ENCODE data around the gene ITGB4. TPM values are rescaled to one million over a fixed set of nuclear protein-coding genes. Genes with fewer than 3 reads are reported as not detected.
"Not testable (repeated sequence)": the region's sequence is repeated elsewhere in the genome, so short reads cannot be mapped to it uniquely, and the experiment has no call there.

The ITGB4 gene
- total RNA-seq, 1 donor from 2014 or later = 6.6 TPM

- no peaks in the 10 kb centered on the region for H3K9me3 Mint-ChIP-seq (ENCODE audit: unreplicated experiment)
- FAIRE-seq = no peak
- H3K9ac ChIP-seq (ENCODE audit: low read length) = peak overlapping the region; percentile 97
- no peak overlapping the region for H2AFZ ChIP-seq (ENCODE audit: low read depth, low read length)
- peaks cover 23% of the 10 kb centered on the region for H3K36me3 ChIP-seq (ENCODE audit: insufficient read depth, low read length)
- no peaks in the 10 kb centered on the region for H3K9me3 ChIP-seq (ENCODE audit: insufficient read depth, low read depth, low read length)
- peak overlapping the region; percentile 90 for H3K4me2 ChIP-seq (ENCODE audit: low read length)
- peak overlapping the region; percentile 96 for H3K4me3 Mint-ChIP-seq (ENCODE audit: unreplicated experiment)
- no peaks in the 10 kb centered on the region for H3K27me3 ChIP-seq (ENCODE audit: insufficient read depth, low read length)
- H3K4me1 Mint-ChIP-seq (ENCODE audit: low read depth, unreplicated experiment) = peaks cover 7% of the 10 kb centered on the region
- H3K27ac Mint-ChIP-seq (ENCODE audit: unreplicated experiment) = no peak overlapping the region
- H4K20me1 ChIP-seq (ENCODE audit: insufficient read depth, low read length) = peaks cover 50% of the 10 kb centered on the region
- no peaks in the 10 kb centered on the region for H3K27me3 Mint-ChIP-seq (ENCODE audit: low read depth, unreplicated experiment)
- H3K79me2 ChIP-seq (ENCODE audit: insufficient read depth, low read length) = peaks cover 34% of the 10 kb centered on the region
- peaks cover 13% of the 10 kb centered on the region for H3K4me1 ChIP-seq (ENCODE audit: insufficient read depth, low read length)
- peak overlapping the region; percentile 97 for H3K4me3 ChIP-seq (ENCODE audit: insufficient read depth, low read depth, low read length)
- no peak for DNase-seq (ENCODE audit: low read depth)
- H3K27ac ChIP-seq (ENCODE audit: low read depth, low read length) = no peak overlapping the region
- H3K36me3 Mint-ChIP-seq (ENCODE audit: low read depth, unreplicated experiment) = peaks cover 26% of the 10 kb centered on the region
- TF ChIP-seq EZH2 (IDR thresholded peaks at IDR 0.05; ENCODE audit: insufficient read depth, low read length) = no peak
- TF ChIP-seq CTCF (IDR thresholded peaks at IDR 0.05; ENCODE audit: insufficient read depth, low read depth, low read length) = no peak
Measured at GRCh38 chr17:75776386-75777295, 55.4 kb downstream of the ITGB4 start.

- H3K27ac Mint-ChIP-seq (ENCODE audit: unreplicated experiment) = peak overlapping the region; percentile 94
- no peaks in the 10 kb centered on the region for H3K9me3 ChIP-seq (ENCODE audit: insufficient read depth, low read depth, low read length)
- H3K9me3 Mint-ChIP-seq (ENCODE audit: unreplicated experiment) = no peaks in the 10 kb centered on the region
- peaks cover 34% of the 10 kb centered on the region for H3K79me2 ChIP-seq (ENCODE audit: insufficient read depth, low read length)
- FAIRE-seq (no peak), DNase-seq (ENCODE audit: low read depth) (no peak)
- H3K9ac ChIP-seq (ENCODE audit: low read length) = peak overlapping the region; percentile 97
- H3K36me3 Mint-ChIP-seq (ENCODE audit: low read depth, unreplicated experiment) = peaks cover 26% of the 10 kb centered on the region
- H3K4me1 Mint-ChIP-seq (ENCODE audit: low read depth, unreplicated experiment) = peaks cover 7% of the 10 kb centered on the region
- no peaks in the 10 kb centered on the region for H3K27me3 ChIP-seq (ENCODE audit: insufficient read depth, low read length)
- peaks cover 50% of the 10 kb centered on the region for H4K20me1 ChIP-seq (ENCODE audit: insufficient read depth, low read length)
- TF ChIP-seq EZH2 (IDR thresholded peaks at IDR 0.05; ENCODE audit: insufficient read depth, low read length) (no peak), CTCF (IDR thresholded peaks at IDR 0.05; ENCODE audit: insufficient read depth, low read depth, low read length) (no peak)
- H3K27me3 Mint-ChIP-seq (ENCODE audit: low read depth, unreplicated experiment) = no peaks in the 10 kb centered on the region
- no peak overlapping the region for H3K27ac ChIP-seq (ENCODE audit: low read depth, low read length)
- H3K4me1 ChIP-seq (ENCODE audit: insufficient read depth, low read length) = peaks cover 13% of the 10 kb centered on the region
- peaks cover 23% of the 10 kb centered on the region for H3K36me3 ChIP-seq (ENCODE audit: insufficient read depth, low read length)
- H3K4me3 Mint-ChIP-seq (ENCODE audit: unreplicated experiment) = peak overlapping the region; percentile 96
- peak overlapping the region; percentile 90 for H3K4me2 ChIP-seq (ENCODE audit: low read length)
- peak overlapping the region; percentile 97 for H3K4me3 ChIP-seq (ENCODE audit: insufficient read depth, low read depth, low read length)
- no peak overlapping the region for H2AFZ ChIP-seq (ENCODE audit: low read depth, low read length)
Measured at GRCh38 chr17:75777296-75777922, 56.1 kb downstream of the ITGB4 start.

- H3K4me3 ChIP-seq (ENCODE audit: insufficient read depth, low read depth, low read length) = peak overlapping the region; percentile 97
- peak overlapping the region; percentile 98 for H3K27ac ChIP-seq (ENCODE audit: low read depth, low read length)
- not testable (repeated sequence) for H2AFZ ChIP-seq (ENCODE audit: low read depth, low read length); H3K27me3 ChIP-seq (ENCODE audit: insufficient read depth, low read length); FAIRE-seq; DNase-seq (ENCODE audit: low read depth); H3K27me3 Mint-ChIP-seq (ENCODE audit: low read depth, unreplicated experiment); H3K9me3 ChIP-seq (ENCODE audit: insufficient read depth, low read depth, low read length); H3K9me3 Mint-ChIP-seq (ENCODE audit: unreplicated experiment)
- peak overlapping the region; percentile 90 for H3K4me2 ChIP-seq (ENCODE audit: low read length)
- H3K4me1 ChIP-seq (ENCODE audit: insufficient read depth, low read length) = peaks cover 16% of the 10 kb centered on the region
- peak overlapping the region; percentile 97 for H3K9ac ChIP-seq (ENCODE audit: low read length)
- peaks cover 50% of the 10 kb centered on the region for H4K20me1 ChIP-seq (ENCODE audit: insufficient read depth, low read length)
- peaks cover 34% of the 10 kb centered on the region for H3K79me2 ChIP-seq (ENCODE audit: insufficient read depth, low read length)
- Mint-ChIP-seq H3K4me1 (ENCODE audit: low read depth, unreplicated experiment) (peaks cover 11% of the 10 kb centered on the region), H3K4me3 (ENCODE audit: unreplicated experiment) (peak overlapping the region; percentile 96), H3K27ac (ENCODE audit: unreplicated experiment) (peak overlapping the region; percentile 94), H3K36me3 (ENCODE audit: low read depth, unreplicated experiment) (peaks cover 26% of the 10 kb centered on the region)
- peaks cover 23% of the 10 kb centered on the region for H3K36me3 ChIP-seq (ENCODE audit: insufficient read depth, low read length)
Measured at GRCh38 chr17:75778066-75778860, 57.0 kb downstream of the ITGB4 start.
